Esophagus squamous epithelium (tissue), 4 donors: ENCODE data around the gene TIGIT.

ENCODE experiments used
- CTCF ChIP-seq, 6 experiments: fragments of 450-650 bp in 4 of 6; fragments of 200-600 bp in 2 of 6; sonication (generic) in 2 of 6; IDR thresholded peaks; one replicate each; pipeline ENCODE4 v1.5.1; 2016 to 2019; ENCODE audit warnings: antibody characterized with exemption in 6 of 6, mild to moderate bottlenecking in 4 of 6, moderate library complexity in 4 of 6
- POLR2A ChIP-seq, 4 donors: fragments of 450-650 bp; IDR thresholded peaks; one replicate each; pipeline ENCODE4 v1.6.1; 2017; ENCODE audit warnings: antibody characterized with exemption in 4 of 4, mild to moderate bottlenecking in 4 of 4, moderate library complexity in 3 of 4

DNA sequence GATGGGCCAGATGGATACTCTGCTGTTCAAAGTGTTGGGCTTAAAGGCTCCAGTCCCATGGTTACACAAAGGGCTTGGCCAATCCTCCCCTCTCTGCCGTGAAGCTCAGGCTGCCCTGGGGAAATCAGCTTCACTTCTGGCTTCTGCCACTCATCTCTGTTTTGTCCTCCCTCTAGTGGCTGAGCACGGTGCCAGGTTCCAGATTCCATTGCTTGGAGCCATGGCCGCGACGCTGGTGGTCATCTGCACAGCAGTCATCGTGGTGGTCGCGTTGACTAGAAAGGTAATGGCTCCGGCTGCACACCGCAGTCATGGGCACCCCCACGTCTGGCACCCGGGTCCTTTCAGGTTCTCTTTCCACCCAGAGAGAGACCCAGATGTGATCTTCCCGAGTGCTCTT is 5.6 kb downstream of the TIGIT start:
- no peak for TF ChIP-seq POLR2A (IDR thresholded peaks at IDR 0.05)
- TF ChIP-seq CTCF (IDR thresholded peaks at IDR 0.05) = peak in 1 of 6 experiments; percentile 20
